Adrenal gland (tissue), 12 donors: ENCODE measurements around the gene CLSTN3. TPM values are rescaled to one million over a fixed set of nuclear protein-coding genes. Genes with fewer than 3 reads are reported as not detected.
"Not testable (repeated sequence)": the region's sequence is repeated elsewhere in the genome, so short reads cannot be mapped to it uniquely, and the experiment has no call there.

ENCODE experiments used
- DNase-seq, 7 donors: peaks; one replicate each; pipeline ENCODE4 v3.0.0-alpha.2; 2019 to 2020
- H3K27ac ChIP-seq, 5 donors: fragments of 200-600 bp; sonication (generic) in 4 of 5; 1 replicate in 3 of 5; 2 replicates in 2 of 5; pipeline versions ENCODE4 v1.5.1 to v1.8.0; 2016 to 2020; ENCODE audit warnings: mild to moderate bottlenecking in 1 of 5
- H3K27me3 ChIP-seq: fragments of 200-600 bp; 2 replicates; pipeline ENCODE4 v1.8.0; 2021
- H3K36me3 ChIP-seq, 2 donors: fragments of 200-600 bp; replicated peaks in 1 of 2; 1 replicate in 1 of 2; 2 replicates in 1 of 2; pipeline versions ENCODE4 v1.5.1 to v1.8.0; 2018 to 2022
- H3K4me1 ChIP-seq, 2 donors: fragments of 200-600 bp; replicated peaks in 1 of 2; 1 replicate in 1 of 2; 2 replicates in 1 of 2; pipeline versions ENCODE4 v1.5.1 to v1.8.0; 2018 to 2021
- H3K4me3 ChIP-seq, 4 donors: fragments of 200-600 bp; sonication (generic) in 3 of 4; one replicate each; pipeline ENCODE4 v1.5.1; 2016 to 2018
- H3K9me3 ChIP-seq, 3 donors: fragments of 200-600 bp; sonication (generic) in 1 of 3; replicated peaks in 1 of 3; 1 replicate in 2 of 3; 2 replicates in 1 of 3; pipeline versions ENCODE4 v1.5.1 to v1.8.0; 2016 to 2021
- CTCF ChIP-seq, 6 experiments: fragments of 450-650 bp in 4 of 6; fragments of 200-600 bp in 2 of 6; sonication (generic) in 1 of 6; IDR thresholded peaks; 1 replicate in 5 of 6; 2 replicates in 1 of 6; pipeline versions ENCODE4 v1.5.1 to v1.8.0; 2016 to 2021; ENCODE audit warnings: antibody characterized with exemption in 6 of 6, mild to moderate bottlenecking in 2 of 6, moderate library complexity in 1 of 6
- POLR2A ChIP-seq, 2 donors: fragments of 450-650 bp; IDR thresholded peaks; one replicate each; pipeline ENCODE4 v1.6.1; 2017; ENCODE audit warnings: antibody characterized with exemption in 2 of 2, mild to moderate bottlenecking in 2 of 2, moderate library complexity in 1 of 2
- WGBS, 4 donors: extraction: QIAGEN DNeasy Blood & Tissue Kit in 2 of 4; methylation state at CpG; one replicate each; pipeline versions ENCODE4 v1.1.5 to v1.1.7; 2013 to 2017; 5-methylcytosine and 5-hydroxymethylcytosine counted together
- intact Hi-C, 2 donors: fragments of 100-400 bp; cut with DNase I; formaldehyde crosslinking; loops; one replicate each; pipeline versions ENCODE4 v1.14.1 to v1.15.0; 2022 to 2023
- polyA plus RNA-seq, 3 donors: library from polyadenylated mRNA; stranded (reverse); fragments of 200-250 nt in 2 of 3; fragments of 350-450 nt in 1 of 3; fragmentation: Illumina TruSeq in 1 of 3; extraction: RNeasy Lipid Tissue Mini Kit (QIAGEN cat#74804) in 1 of 3; gene quantifications; one replicate each; pipeline ENCODE4 v1.2.3, GENCODE V29; 2013 to 2014
- total RNA-seq, 9 donors: library from RNA; depleted of rRNA in 4 of 9; stranded (reverse); fragments of >200 nt in 4 of 9; fragments of 120-200 nt in 1 of 9; fragmentation: NEBNext Ultra II Directional in 1 of 9; extraction: Animal tissue kit (Norgen Biotek cat#: 25700) in 1 of 9; gene quantifications; one replicate each; pipeline versions ENCODE4 v1.1.0 to v1.2.4, GENCODE V29; 2013 to 2023
- donor health status: healthy with polysubstance abuse.
- donor health status: Bipolar disorder and iron deficiency.
- donor health status: DM: yes; HTN: yes; CAD: no.
- donor health status: DM: no; HTN: no; CAD: no.
- donor health status: DM: no; HTN: no; CAD: no.
- donor health status: DM: yes; HTN: yes; CAD: no.

Gene CLSTN3
- total and polyA plus RNA-seq, 12 donors: 9.3 to 175 (median 42.8) TPM

GRCh38 chr12:7106082-7106481, 24.1 kb upstream of the CLSTN3 start:
- intact Hi-C loops: no loop called here
- no peak for TF ChIP-seq CTCF (IDR thresholded peaks at IDR 0.05)
- no peak for TF ChIP-seq POLR2A (IDR thresholded peaks at IDR 0.05)
- Histone ChIP-seq H3K27me3 (no peaks in the 10 kb centered on the region), H3K27ac (no peak overlapping the region), H3K4me1 (peaks cover 10 to 45% of the 10 kb centered on the region in 2 donors), H3K36me3 (peaks cover 0 to 10% of the 10 kb centered on the region in 2 donors), H3K4me3 (peak overlapping the region in 1 of 4 donors; percentile 74), H3K9me3 (no peaks in the 10 kb centered on the region)
- no peak for DNase-seq
- 83 to 97% (median 88%) methylated on average over 1 of the region's 1 CpG for WGBS, 4 donors

DNA sequence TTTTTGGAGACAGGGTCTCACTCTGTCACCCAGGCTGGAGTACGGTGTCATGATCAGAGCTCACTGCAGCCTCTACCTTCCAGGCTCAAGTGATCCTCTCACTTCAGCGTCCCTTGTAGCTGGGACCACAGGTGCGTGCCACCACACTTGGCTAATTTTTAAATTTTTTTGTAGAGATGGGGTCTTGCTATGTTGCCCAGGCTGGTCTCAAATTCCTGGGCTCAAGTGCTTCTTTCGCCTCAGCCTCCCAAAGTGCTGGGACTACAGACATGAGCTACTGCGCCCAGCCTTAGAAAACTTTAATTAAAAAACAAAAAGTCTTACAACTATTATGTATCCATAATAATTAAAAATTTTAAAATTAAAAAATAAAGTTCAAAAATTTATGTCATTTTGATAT, 23.0 kb upstream of the CLSTN3 start:
- peaks cover 0 to 36% of the 10 kb centered on the region in 2 donors for H3K4me1 ChIP-seq
- H3K4me3 ChIP-seq: peak overlapping the region in 1 of 4 donors; percentile 74
- H3K27me3 ChIP-seq, DNase-seq, H3K9me3 ChIP-seq, intact Hi-C loops: not testable (repeated sequence)
- H3K36me3 ChIP-seq: peaks cover 0 to 10% of the 10 kb centered on the region in 2 donors
- 96 to 100% (median 98%) methylated on average over 5 of the region's 5 CpGs for WGBS, 4 donors
- peak overlapping the region in 2 of 5 donors; percentile 16 to 98 for H3K27ac ChIP-seq

GRCh38 chr12:7107636-7108002, 22.6 kb upstream of the CLSTN3 start:
- TF ChIP-seq CTCF (IDR thresholded peaks at IDR 0.05) (no peak), POLR2A (IDR thresholded peaks at IDR 0.05) (no peak)
- Histone ChIP-seq H3K4me1 (peaks cover 0 to 33% of the 10 kb centered on the region in 2 donors), H3K36me3 (peaks cover 0 to 10% of the 10 kb centered on the region in 2 donors), H3K4me3 (peak overlapping the region in 3 of 4 donors; percentile 35 to 92 (median 74)), H3K27ac (peak overlapping the region; percentile 84 to 98 (median 98)), H3K27me3 (no peaks in the 10 kb centered on the region), H3K9me3 (no peaks in the 10 kb centered on the region)
- WGBS, 4 donors: 32 to 43% (median 37%) methylated on average over 3 of the region's 3 CpGs
- intact Hi-C loops: no loop called here
- DNase-seq: no peak

DNA sequence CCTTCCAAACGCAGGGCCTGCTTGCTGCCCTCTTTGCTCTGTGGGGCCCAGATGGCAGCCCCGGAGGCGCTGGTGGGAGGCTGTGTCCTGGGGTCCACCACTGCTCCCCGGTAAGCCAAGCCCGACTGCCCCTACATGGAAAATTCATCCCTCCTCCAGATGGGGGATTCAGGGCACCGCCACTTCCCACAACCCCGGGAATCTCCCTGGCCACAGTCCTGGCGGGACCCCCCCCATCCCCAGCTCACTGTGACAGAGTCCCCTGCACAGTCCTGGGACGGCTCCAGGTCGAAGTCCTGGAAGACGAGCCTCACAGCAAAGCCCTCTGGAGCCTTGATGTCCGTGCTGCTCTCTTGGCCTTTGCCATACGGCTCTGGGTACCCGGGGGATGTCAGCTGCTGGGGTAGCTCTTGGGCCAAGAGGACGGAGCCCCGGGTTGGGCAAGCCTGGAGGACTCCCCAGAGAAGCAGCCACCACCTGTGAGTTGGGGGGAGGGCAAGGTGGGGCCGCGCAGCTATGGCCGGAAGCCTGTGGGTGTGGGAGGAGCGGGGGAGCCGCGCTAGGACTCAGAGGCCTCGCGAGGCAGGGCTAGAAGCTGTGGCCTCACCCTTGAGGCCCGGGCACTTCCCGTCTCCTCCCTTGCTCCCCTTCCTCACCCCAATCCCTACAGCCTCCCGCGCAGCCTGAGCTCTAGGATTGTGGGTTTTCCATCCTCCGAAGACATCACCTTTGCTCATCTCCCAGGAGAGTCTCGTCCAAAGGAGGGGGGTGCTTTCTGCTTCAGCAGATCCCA, 22.0 kb upstream of the CLSTN3 start:
- intact Hi-C loops: no loop called here
- Histone ChIP-seq H3K4me1 (peaks cover 0 to 38% of the 10 kb centered on the region in 2 donors), H3K27me3 (no peaks in the 10 kb centered on the region), H3K27ac (peak overlapping the region; percentile 84 to 98 (median 98)), H3K36me3 (peaks cover 0 to 10% of the 10 kb centered on the region in 2 donors), H3K4me3 (peak overlapping the region in 3 of 4 donors; percentile 35 to 92 (median 74)), H3K9me3 (no peaks in the 10 kb centered on the region)
- peak; percentile 54 to 81 (median 76) for DNase-seq
- 11 to 22% (median 18%) methylated on average over 18 to 30 of the region's 30 CpGs for WGBS, 4 donors
- TF ChIP-seq POLR2A (IDR thresholded peaks at IDR 0.05) (peak; percentile 38 to 50), CTCF (IDR thresholded peaks at IDR 0.05) (no peak)
